Adrenal gland (tissue), 5 donors: ENCODE results near the gene LDAF1.

Experiments
- CTCF ChIP-seq, 6 experiments: fragments of 450-650 bp in 4 of 6; fragments of 200-600 bp in 2 of 6; sonication (generic) in 1 of 6; IDR thresholded peaks; 1 replicate in 5 of 6; 2 replicates in 1 of 6; pipeline versions ENCODE4 v1.5.1 to v1.8.0; 2016 to 2021; ENCODE audit warnings: antibody characterized with exemption in 6 of 6, mild to moderate bottlenecking in 2 of 6, moderate library complexity in 1 of 6
- POLR2A ChIP-seq, 2 donors: fragments of 450-650 bp; IDR thresholded peaks; one replicate each; pipeline ENCODE4 v1.6.1; 2017; ENCODE audit warnings: antibody characterized with exemption in 2 of 2, mild to moderate bottlenecking in 2 of 2, moderate library complexity in 1 of 2
- donor health status: DM: no; HTN: no; CAD: no.

- TF ChIP-seq CTCF (IDR thresholded peaks at IDR 0.05) (no peak), POLR2A (IDR thresholded peaks at IDR 0.05) (no peak)
Measured at GRCh38 chr16:21145738-21146137, 12.7 kb upstream of the LDAF1 start.
